ENCODE measurements around the gene BPIFB2.

- TF ChIP-seq CTCF (IDR thresholded peaks at IDR 0.05) = no peak
- TF ChIP-seq POLR2A (IDR thresholded peaks at IDR 0.05) = no peak
Observed at GRCh38 chr20:33032555-33032954, 25.1 kb downstream of the BPIFB2 start.
